22Rv1 (cell line): ENCODE results near the gene MORN3.
A peak's percentile ranks its signal among the peaks of the same experiment; 100 is the strongest.

Source experiments
- H3K27ac ChIP-seq: fragments of 450-650 bp; 2 replicates; pipeline ENCODE4 v1.5.1; 2017
- CTCF ChIP-seq: fragments of 450-650 bp; IDR thresholded peaks from 2 replicates; pipeline ENCODE4 v1.5.1; 2017; ENCODE audit warnings: mild to moderate bottlenecking
- ZFX ChIP-seq: fragments of 450-650 bp; IDR thresholded peaks from 2 replicates; pipeline ENCODE4 v1.6.1; 2017; ENCODE audit warnings: antibody characterized with exemption, borderline replicate concordance

Gene MORN3

GRCh38 chr12:121630791-121631355 lies 38.6 kb downstream of the MORN3 start:
- no peak overlapping the region for H3K27ac ChIP-seq
- no peak for TF ChIP-seq ZFX
- no peak for TF ChIP-seq CTCF

GRCh38 chr12:121628536-121628935 lies 40.9 kb downstream of the MORN3 start:
- H3K27ac ChIP-seq = no peak overlapping the region
- TF ChIP-seq CTCF (no peak), ZFX (no peak)

GRCh38 chr12:121628037-121628436 lies 41.4 kb downstream of the MORN3 start:
- H3K27ac ChIP-seq = no peak overlapping the region
- TF ChIP-seq CTCF (no peak), ZFX (no peak)

- peak overlapping the region; percentile 84 for H3K27ac ChIP-seq
- TF ChIP-seq CTCF (peak; percentile 44), ZFX (no peak)
Observed at GRCh38 chr12:121626853-121627640, 42.4 kb downstream of the MORN3 start.

GRCh38 chr12:121626087-121626852 lies 43.2 kb downstream of the MORN3 start, which contains the start of gene ORAI1:
Gene ORAI1 (plus strand): TSS chr12:121626530.
- TF ChIP-seq CTCF = peak; percentile 68
- TF ChIP-seq ZFX = no peak
- H3K27ac ChIP-seq = peak within 1 kb of the TSS; percentile 84

GRCh38 chr12:121620333-121620891 lies 49.0 kb downstream of the MORN3 start:
- TF ChIP-seq ZFX (no peak), CTCF (no peak)

More at GRCh38 chr12:121620333-121620891, 49.0 kb downstream of the MORN3 start:
- no peak overlapping the region for H3K27ac ChIP-seq
